ENCODE measurements around the gene IPO4.
A peak's percentile ranks its signal among the peaks of the same experiment; 100 is the strongest.
"Not testable (repeated sequence)": the region's sequence is repeated elsewhere in the genome, so short reads cannot be mapped to it uniquely, and the experiment has no call there.

IPO4 gene

GRCh38 chr14:24232121-24232644, 43.6 kb upstream of the IPO4 start, which contains the start of gene NEDD8:
NEDD8 (minus strand) TSS chr14:24232367; CDS start chr14:24232267, 100 bp downstream.
- Histone ChIP-seq H3K36me3 (ENCODE audit: insufficient read depth, low read depth, low read length) (peaks cover 34% of the 10 kb centered on the region), H3K27ac (ENCODE audit: low read length) (peak within 1 kb of the TSS; percentile 82), H3K4me1 (ENCODE audit: insufficient read depth, low read length) (peaks cover 5% of the 10 kb centered on the region), H3K9me3 (ENCODE audit: insufficient read depth, low read depth, low read length) (no peaks in the 10 kb centered on the region), H3K27me3 (ENCODE audit: insufficient read depth, low read length) (no peaks in the 10 kb centered on the region), H3K4me3 (ENCODE audit: low read length) (peak within 1 kb of the TSS; percentile 90), H3K9ac (ENCODE audit: low read depth, low read length) (peak within 1 kb of the TSS; percentile 98)

- H3K27ac ChIP-seq (ENCODE audit: low read length) = peak overlapping the region; percentile 82
- peak overlapping the region; percentile 98 for H3K9ac ChIP-seq (ENCODE audit: low read depth, low read length)
- peak overlapping the region; percentile 90 for H3K4me3 ChIP-seq (ENCODE audit: low read length)
- H3K27me3 ChIP-seq (ENCODE audit: insufficient read depth, low read length) = no peaks in the 10 kb centered on the region
- H3K4me1 ChIP-seq (ENCODE audit: insufficient read depth, low read length) = peaks cover 5% of the 10 kb centered on the region
- H3K36me3 ChIP-seq (ENCODE audit: insufficient read depth, low read depth, low read length) = peaks cover 28% of the 10 kb centered on the region
- no peaks in the 10 kb centered on the region for H3K9me3 ChIP-seq (ENCODE audit: insufficient read depth, low read depth, low read length)
Observed at GRCh38 chr14:24231263-24232120, 42.9 kb upstream of the IPO4 start.

- no peak overlapping the region for H3K27ac ChIP-seq (ENCODE audit: low read length)
Observed at GRCh38 chr14:24228902-24229301, 40.3 kb upstream of the IPO4 start.

GRCh38 chr14:24226473-24226872, 37.9 kb upstream of the IPO4 start:
- Histone ChIP-seq H3K27me3 (ENCODE audit: insufficient read depth, low read length) (no peaks in the 10 kb centered on the region), H3K27ac (ENCODE audit: low read length) (no peak overlapping the region), H3K9ac (ENCODE audit: low read depth, low read length) (no peak overlapping the region), H3K4me1 (ENCODE audit: insufficient read depth, low read length) (no peaks in the 10 kb centered on the region), H3K4me3 (ENCODE audit: low read length) (no peak overlapping the region), H3K9me3 (ENCODE audit: insufficient read depth, low read depth, low read length) (no peaks in the 10 kb centered on the region), H3K36me3 (ENCODE audit: insufficient read depth, low read depth, low read length) (peaks cover 4% of the 10 kb centered on the region; the same call in 1 of the 2 replicates)

More at GRCh38 chr14:24228902-24229301, 40.3 kb upstream of the IPO4 start:
- Histone ChIP-seq H3K36me3 (ENCODE audit: insufficient read depth, low read depth, low read length) (peaks cover 4% of the 10 kb centered on the region; the same call in 1 of the 2 replicates), H3K9me3 (ENCODE audit: insufficient read depth, low read depth, low read length) (no peaks in the 10 kb centered on the region), H3K4me3 (ENCODE audit: low read length) (no peak overlapping the region), H3K9ac (ENCODE audit: low read depth, low read length) (no peak overlapping the region), H3K4me1 (ENCODE audit: insufficient read depth, low read length) (peaks cover 5% of the 10 kb centered on the region), H3K27me3 (ENCODE audit: insufficient read depth, low read length) (no peaks in the 10 kb centered on the region)

GRCh38 chr14:24224618-24225071, 36.0 kb upstream of the IPO4 start:
- Histone ChIP-seq H3K9ac (ENCODE audit: low read depth, low read length) (no peak overlapping the region), H3K27me3 (ENCODE audit: insufficient read depth, low read length) (no peaks in the 10 kb centered on the region), H3K27ac (ENCODE audit: low read length) (no peak overlapping the region), H3K4me3 (ENCODE audit: low read length) (no peak overlapping the region), H3K36me3 (ENCODE audit: insufficient read depth, low read depth, low read length) (peaks cover 4% of the 10 kb centered on the region; the same call in 1 of the 2 replicates), H3K4me1 (ENCODE audit: insufficient read depth, low read length) (no peaks in the 10 kb centered on the region), H3K9me3 (ENCODE audit: insufficient read depth, low read depth, low read length) (no peaks in the 10 kb centered on the region)

GRCh38 chr14:24222987-24223386, 34.4 kb upstream of the IPO4 start:
- H3K27ac ChIP-seq (ENCODE audit: low read length); H3K9me3 ChIP-seq (ENCODE audit: insufficient read depth, low read depth, low read length): not testable (repeated sequence)

GRCh38 chr14:24219521-24219920, 30.9 kb upstream of the IPO4 start:
- Histone ChIP-seq H3K4me1 (ENCODE audit: insufficient read depth, low read length) (no peaks in the 10 kb centered on the region), H3K4me3 (ENCODE audit: low read length) (no peak overlapping the region), H3K9me3 (ENCODE audit: insufficient read depth, low read depth, low read length) (no peaks in the 10 kb centered on the region), H3K27me3 (ENCODE audit: insufficient read depth, low read length) (no peaks in the 10 kb centered on the region), H3K27ac (ENCODE audit: low read length) (no peak overlapping the region), H3K9ac (ENCODE audit: low read depth, low read length) (no peak overlapping the region), H3K36me3 (ENCODE audit: insufficient read depth, low read depth, low read length) (peaks cover 7% of the 10 kb centered on the region)

More at GRCh38 chr14:24222987-24223386, 34.4 kb upstream of the IPO4 start:
- not testable (repeated sequence) for H3K4me3 ChIP-seq (ENCODE audit: low read length); H3K4me1 ChIP-seq (ENCODE audit: insufficient read depth, low read length); H3K36me3 ChIP-seq (ENCODE audit: insufficient read depth, low read depth, low read length); H3K9ac ChIP-seq (ENCODE audit: low read depth, low read length); H3K27me3 ChIP-seq (ENCODE audit: insufficient read depth, low read length)

- Histone ChIP-seq H3K9me3 (ENCODE audit: insufficient read depth, low read depth, low read length) (no peaks in the 10 kb centered on the region), H3K9ac (ENCODE audit: low read depth, low read length) (no peak overlapping the region), H3K4me1 (ENCODE audit: insufficient read depth, low read length) (no peaks in the 10 kb centered on the region), H3K27ac (ENCODE audit: low read length) (no peak overlapping the region), H3K4me3 (ENCODE audit: low read length) (no peak overlapping the region), H3K27me3 (ENCODE audit: insufficient read depth, low read length) (no peaks in the 10 kb centered on the region), H3K36me3 (ENCODE audit: insufficient read depth, low read depth, low read length) (peaks cover 7% of the 10 kb centered on the region)
Observed at GRCh38 chr14:24219080-24219479, 30.5 kb upstream of the IPO4 start.

GRCh38 chr14:24216876-24217275, 28.3 kb upstream of the IPO4 start:
- not testable (repeated sequence) for H3K9me3 ChIP-seq (ENCODE audit: insufficient read depth, low read depth, low read length); H3K4me1 ChIP-seq (ENCODE audit: insufficient read depth, low read length)

GRCh38 chr14:24216345-24216699, 27.7 kb upstream of the IPO4 start:
- Histone ChIP-seq H3K4me1 (ENCODE audit: insufficient read depth, low read length) (peaks cover 3% of the 10 kb centered on the region; the same call in 1 of the 2 replicates), H3K27ac (ENCODE audit: low read length) (no peak overlapping the region), H3K36me3 (ENCODE audit: insufficient read depth, low read depth, low read length) (peaks cover 15% of the 10 kb centered on the region), H3K27me3 (ENCODE audit: insufficient read depth, low read length) (no peaks in the 10 kb centered on the region), H3K9ac (ENCODE audit: low read depth, low read length) (no peak overlapping the region; the same call in 1 of the 2 replicates), H3K4me3 (ENCODE audit: low read length) (peak overlapping the region; percentile 95; the same call in 1 of the 2 replicates), H3K9me3 (ENCODE audit: insufficient read depth, low read depth, low read length) (no peaks in the 10 kb centered on the region)

More at GRCh38 chr14:24216876-24217275, 28.3 kb upstream of the IPO4 start:
- not testable (repeated sequence) for H3K27ac ChIP-seq (ENCODE audit: low read length); H3K4me3 ChIP-seq (ENCODE audit: low read length); H3K27me3 ChIP-seq (ENCODE audit: insufficient read depth, low read length); H3K9ac ChIP-seq (ENCODE audit: low read depth, low read length)
- peaks cover 10% of the 10 kb centered on the region for H3K36me3 ChIP-seq (ENCODE audit: insufficient read depth, low read depth, low read length)

GRCh38 chr14:24215495-24216344, 27.1 kb upstream of the IPO4 start, which contains the start of gene MDP1:
MDP1 (minus strand) TSS chr14:24216066; CDS start chr14:24215955, 111 bp downstream.
- peak within 1 kb of the TSS; percentile 45 for H3K27ac ChIP-seq (ENCODE audit: low read length)
- H3K4me3 ChIP-seq (ENCODE audit: low read length) = peak within 1 kb of the TSS; percentile 95

More at GRCh38 chr14:24215495-24216344, 27.1 kb upstream of the IPO4 start, which contains the start of gene MDP1:
- H3K9me3 ChIP-seq (ENCODE audit: insufficient read depth, low read depth, low read length) = no peaks in the 10 kb centered on the region
- peaks cover 21% of the 10 kb centered on the region for H3K36me3 ChIP-seq (ENCODE audit: insufficient read depth, low read depth, low read length)
- peaks cover 3% of the 10 kb centered on the region; the same call in 1 of the 2 replicates for H3K4me1 ChIP-seq (ENCODE audit: insufficient read depth, low read length)
- H3K27me3 ChIP-seq (ENCODE audit: insufficient read depth, low read length) = no peaks in the 10 kb centered on the region
- H3K9ac ChIP-seq (ENCODE audit: low read depth, low read length) = peak within 1 kb of the TSS; percentile 89

All from iPS-20b (cell line).